ENCODE results near the gene LMX1A.

The LMX1A gene

GRCh38 chr1:165317612-165318011 is 38.9 kb downstream of the LMX1A start:
- no peak overlapping the region for H3K27ac ChIP-seq
- TF ChIP-seq, protein P1, sequence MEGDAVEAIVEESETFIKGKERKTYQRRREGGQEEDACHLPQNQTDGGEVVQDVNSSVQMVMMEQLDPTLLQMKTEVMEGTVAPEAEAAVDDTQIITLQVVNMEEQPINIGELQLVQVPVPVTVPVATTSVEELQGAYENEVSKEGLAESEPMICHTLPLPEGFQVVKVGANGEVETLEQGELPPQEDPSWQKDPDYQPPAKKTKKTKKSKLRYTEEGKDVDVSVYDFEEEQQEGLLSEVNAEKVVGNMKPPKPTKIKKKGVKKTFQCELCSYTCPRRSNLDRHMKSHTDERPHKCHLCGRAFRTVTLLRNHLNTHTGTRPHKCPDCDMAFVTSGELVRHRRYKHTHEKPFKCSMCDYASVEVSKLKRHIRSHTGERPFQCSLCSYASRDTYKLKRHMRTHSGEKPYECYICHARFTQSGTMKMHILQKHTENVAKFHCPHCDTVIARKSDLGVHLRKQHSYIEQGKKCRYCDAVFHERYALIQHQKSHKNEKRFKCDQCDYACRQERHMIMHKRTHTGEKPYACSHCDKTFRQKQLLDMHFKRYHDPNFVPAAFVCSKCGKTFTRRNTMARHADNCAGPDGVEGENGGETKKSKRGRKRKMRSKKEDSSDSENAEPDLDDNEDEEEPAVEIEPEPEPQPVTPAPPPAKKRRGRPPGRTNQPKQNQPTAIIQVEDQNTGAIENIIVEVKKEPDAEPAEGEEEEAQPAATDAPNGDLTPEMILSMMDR (IDR thresholded peaks at IDR 0.05), result no peak
- TF ChIP-seq ZFX (IDR thresholded peaks at IDR 0.05; ENCODE audit: borderline replicate concordance), result no peak

DNA sequence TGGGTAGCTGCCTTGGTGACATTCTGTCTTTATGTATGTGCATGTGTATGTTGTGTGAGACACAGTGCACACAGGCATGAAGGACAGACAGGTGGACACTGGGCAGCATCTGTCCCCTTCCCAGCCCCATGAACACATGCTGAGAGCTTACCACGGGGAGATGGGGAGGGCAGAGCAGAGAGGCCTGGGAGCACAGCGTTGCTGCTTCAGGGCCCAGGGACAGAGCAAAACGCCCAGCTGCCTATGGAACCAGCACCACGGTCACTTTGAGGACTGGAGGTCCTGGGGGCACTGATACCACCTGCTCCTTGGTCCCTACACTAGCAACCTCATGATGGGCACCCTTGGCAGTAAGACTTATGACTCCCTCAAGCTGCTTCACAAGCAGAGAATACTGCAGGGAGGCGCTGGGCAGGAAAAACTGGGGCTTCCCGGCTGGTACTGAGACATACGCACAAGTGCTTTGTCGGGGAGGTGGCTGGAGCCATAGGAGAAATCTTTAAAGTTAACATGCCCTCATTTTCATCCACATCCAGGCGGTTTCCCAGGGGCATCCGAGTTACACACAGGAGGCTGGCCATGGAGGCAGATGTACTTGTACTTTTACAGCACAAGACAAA is 40.3 kb downstream of the LMX1A start:
- H3K27ac ChIP-seq, result no peak overlapping the region
- TF ChIP-seq, protein P1 (IDR thresholded peaks at IDR 0.05), result no peak
- no peak for TF ChIP-seq ZFX (IDR thresholded peaks at IDR 0.05; ENCODE audit: borderline replicate concordance)

DNA sequence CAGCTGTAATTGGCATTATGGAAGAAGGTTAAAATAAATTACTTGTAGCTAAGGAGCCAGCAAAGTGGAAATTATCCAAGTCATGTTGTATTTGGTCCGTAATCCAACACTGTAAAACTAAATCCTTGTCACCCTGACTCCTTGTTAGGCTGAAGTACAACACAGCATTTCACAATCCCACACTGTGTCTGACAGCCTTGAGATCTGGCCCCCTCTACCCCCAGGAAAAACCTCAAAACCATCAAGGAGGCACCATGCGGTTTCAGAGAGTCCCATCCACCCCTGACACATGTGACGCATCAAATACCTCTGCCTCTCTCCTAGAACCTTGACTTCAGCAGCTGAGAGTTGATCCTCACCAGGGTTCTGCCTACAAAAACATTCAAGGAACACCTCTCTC is 41.0 kb downstream of the LMX1A start:
- no peak overlapping the region for H3K27ac ChIP-seq
- TF ChIP-seq ZFX (IDR thresholded peaks at IDR 0.05; ENCODE audit: borderline replicate concordance), result no peak

DNA sequence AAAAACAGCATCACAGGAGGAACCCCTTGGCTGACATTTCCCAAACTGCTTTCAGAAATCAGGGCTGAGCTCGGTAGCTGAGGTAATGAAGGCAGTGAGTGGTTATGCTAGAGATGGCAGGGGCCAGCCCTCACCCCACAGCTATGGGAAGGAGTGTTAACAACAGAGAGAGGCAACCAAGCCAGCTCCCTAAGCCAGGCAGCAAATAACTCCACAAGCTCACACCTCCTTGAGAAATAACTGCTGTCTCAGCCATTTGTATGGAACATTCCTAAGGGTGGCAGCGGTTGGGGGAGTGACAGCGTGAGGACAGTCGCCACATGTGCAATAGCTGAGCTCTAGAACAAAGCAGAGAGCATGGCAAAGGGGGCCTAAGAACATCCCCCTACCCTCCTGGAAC is 42.6 kb downstream of the LMX1A start:
- no peak for TF ChIP-seq ZFX (IDR thresholded peaks at IDR 0.05; ENCODE audit: borderline replicate concordance)
- TF ChIP-seq, protein P1 (IDR thresholded peaks at IDR 0.05), result no peak
- H3K27ac ChIP-seq, result no peak overlapping the region

GRCh38 chr1:165312591-165312990 is 43.9 kb downstream of the LMX1A start:
- H3K27ac ChIP-seq, result no peak overlapping the region
- TF ChIP-seq ZFX (IDR thresholded peaks at IDR 0.05; ENCODE audit: borderline replicate concordance), result no peak
- TF ChIP-seq, protein P1 (IDR thresholded peaks at IDR 0.05), result no peak

DNA sequence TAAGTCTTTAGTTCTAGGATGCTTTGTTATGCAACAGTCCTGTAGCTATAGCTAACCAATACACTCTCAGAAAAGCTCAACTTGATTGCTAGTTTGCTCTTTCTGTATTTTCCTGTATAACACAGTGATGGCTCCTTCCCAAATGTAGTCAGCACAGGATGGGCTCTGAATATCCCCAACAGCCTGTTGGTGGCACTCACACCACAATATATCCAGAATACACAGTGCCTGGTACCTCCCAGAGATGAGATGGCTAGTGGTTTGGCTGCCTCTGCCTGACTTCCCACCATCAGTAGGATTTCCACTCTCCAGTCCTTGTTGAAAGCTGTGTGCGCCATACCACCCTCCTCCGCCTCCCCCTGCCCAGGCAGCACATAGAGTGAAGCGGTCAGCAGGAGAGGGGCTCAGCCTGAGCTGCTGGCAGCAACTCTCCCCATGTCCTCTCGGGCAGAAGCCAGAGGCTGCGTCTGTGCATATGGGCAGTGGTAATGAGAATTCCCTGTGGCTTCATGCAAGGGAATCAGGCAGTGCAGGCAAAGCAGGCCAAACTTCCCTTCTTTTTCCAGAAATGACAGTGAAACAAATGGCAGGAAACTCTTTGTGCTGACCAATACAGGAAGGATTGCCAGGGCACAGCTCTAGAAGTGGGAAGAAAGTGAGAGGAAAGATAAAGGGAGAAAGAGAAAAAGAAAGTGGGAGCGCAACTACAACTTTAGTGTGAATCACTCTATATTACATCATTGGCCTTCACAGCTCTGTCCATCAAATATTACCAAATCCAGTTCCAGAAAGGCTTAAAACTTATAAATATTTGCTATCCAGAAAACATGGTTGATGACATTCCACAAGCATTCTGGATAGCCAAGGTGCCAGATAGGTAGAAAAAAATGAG is 49.7 kb downstream of the LMX1A start:
- no peak for TF ChIP-seq ZFX (IDR thresholded peaks at IDR 0.05; ENCODE audit: borderline replicate concordance)
- TF ChIP-seq, protein P1 (IDR thresholded peaks at IDR 0.05), result no peak
- H3K27ac ChIP-seq, result no peak overlapping the region

GRCh38 chr1:165303386-165303785 is 53.1 kb downstream of the LMX1A start:
- TF ChIP-seq, protein P1 (IDR thresholded peaks at IDR 0.05), result no peak
- TF ChIP-seq ZFX (IDR thresholded peaks at IDR 0.05; ENCODE audit: borderline replicate concordance), result no peak
- no peak overlapping the region for H3K27ac ChIP-seq

Data from 22Rv1 (cell line).